Heart right ventricle (tissue), 16 donors: ENCODE data around the gene C15orf39. TPM values are rescaled to one million over a fixed set of nuclear protein-coding genes. Genes with fewer than 3 reads are reported as not detected.
A peak's percentile ranks its signal among the peaks of the same experiment; 100 is the strongest.

Experiments
- ATAC-seq, 8 donors: fragments of 200-7000 bp; cut with Tn5 transposase; one replicate each; pipeline ENCODE4 v1.9.1; 2020; ENCODE audit warnings: mild to moderate bottlenecking in 8 of 8, moderate library complexity in 8 of 8, moderate number of reproducible peaks in 1 of 8
- DNase-seq, 2 donors: peaks; one replicate each; pipeline ENCODE4 v3.0.0-alpha.2; 2020
- H3K27ac ChIP-seq, 10 donors: fragments of 200-600 bp; sonication (generic) in 2 of 10; one replicate each; pipeline versions ENCODE4 v1.5.0 to v1.8.0; 2020 to 2022; ENCODE audit warnings: mild to moderate bottlenecking in 3 of 10
- H3K27me3 ChIP-seq, 7 donors: fragments of 200-600 bp; one replicate each; pipeline ENCODE4 v1.8.0; 2021 to 2022; ENCODE audit warnings: mild to moderate bottlenecking in 2 of 7
- H3K36me3 ChIP-seq, 9 donors: fragments of 200-600 bp; sonication (generic) in 1 of 9; one replicate each; pipeline versions ENCODE4 v1.5.0 to v1.8.0; 2020 to 2022; ENCODE audit warnings: mild to moderate bottlenecking in 2 of 9
- H3K4me1 ChIP-seq, 9 donors: fragments of 200-600 bp; sonication (generic) in 1 of 9; one replicate each; pipeline versions ENCODE4 v1.5.0 to v1.8.0; 2020 to 2022; ENCODE audit warnings: mild to moderate bottlenecking in 4 of 9
- H3K4me3 ChIP-seq, 10 donors: fragments of 200-600 bp; sonication (generic) in 2 of 10; one replicate each; pipeline versions ENCODE4 v1.5.0 to v1.8.0; 2020 to 2022; ENCODE audit warnings: mild to moderate bottlenecking in 7 of 10, moderate library complexity in 2 of 10
- H3K9me3 ChIP-seq, 11 donors: fragments of 200-600 bp in 10 of 11; sonication (generic) in 2 of 11; one replicate each; pipeline versions ENCODE4 v1.5.0 to v1.8.0; 2013 to 2022; ENCODE audit warnings: mild to moderate bottlenecking in 2 of 11, control low read depth in 1 of 11, moderate library complexity in 1 of 11
- WGBS, 2 donors: extraction: QIAGEN DNeasy Blood & Tissue Kit; methylation state at CpG; one replicate each; pipeline ENCODE4 v1.1.7; 2013; ENCODE audit warnings: inconsistent platforms in 1 of 2; 5-methylcytosine and 5-hydroxymethylcytosine counted together
- intact Hi-C, 10 donors: fragments of 100-400 bp; cut with DNase I; formaldehyde crosslinking; loops; one replicate each; pipeline versions ENCODE4 v1.11.1 to v1.14.2; 2022
- polyA plus RNA-seq, 2 donors: library from polyadenylated mRNA; stranded (reverse); fragments of 200-250 nt; gene quantifications; one replicate each; pipeline ENCODE4 v1.2.3, GENCODE V29; 2013
- total RNA-seq, 10 donors: library from RNA; stranded (reverse); fragmentation: NEBNext Ultra II Directional in 3 of 10; extraction: Animal tissue kit (Norgen Biotek cat#: 25700) in 3 of 10; gene quantifications; one replicate each; pipeline versions ENCODE4 v1.2.1 to v1.2.4, GENCODE V29; 2021 to 2023
- TF ChIP-seq, protein P1 (sequence below), 9 donors: fragments of 200-600 bp; sonication (generic) in 2 of 9; IDR thresholded peaks; one replicate each; pipeline versions ENCODE4 v1.5.0 to v1.8.0; 2021 to 2022; ENCODE audit warnings: antibody characterized with exemption in 9 of 9, mild to moderate bottlenecking in 5 of 9, moderate library complexity in 1 of 9
- donor health status: Arrhythmogenic right ventricular cardiomyopathy.
- donor health status: ischemic (EF 13 %, LVEDD 7.1; RV severe dilation, severe dysfunction).
- donor health status: healthy with polysubstance abuse.
- donor health status: DM: no; HTN: yes; CAD: no.
- donor health status: DM: no; HTN: no; CAD: no.
- donor health status: ischemic (EF 25% LVEDD 6.9; RV normal size, moderate dysfunction).
- donor health status: ischemic (EF 25% LVEDD 5.7; RV mildly dilated, moderate dysfunction).
- donor health status: healthy.
- donor health status: DM: yes; HTN: yes; CAD: no.
- donor health status: Ischemic cardiomyopathy.
- donor health status: ischemic (EF 35%, LVEDD 5.7; RV mildly dilated, moderate dysfunction).
- donor health status: nonischemic (EF 11% LVEDD 7.7; RV severe dilation, severe dysfunction).
- donor health status: DM: yes; HTN: yes; CAD: no.
- donor health status: PGD.
- donor health status: ischemic (EF 29% LVEDD 5.4; RV normal size, mild dysfunction).
- donor health status: nonischemic (EF 23%, LVEDD 6.1; RV moderate dilation, normal function).

Gene C15orf39
- total and polyA plus RNA-seq, 12 donors = 6.9 to 23.7 (median 14.2) TPM

DNA sequence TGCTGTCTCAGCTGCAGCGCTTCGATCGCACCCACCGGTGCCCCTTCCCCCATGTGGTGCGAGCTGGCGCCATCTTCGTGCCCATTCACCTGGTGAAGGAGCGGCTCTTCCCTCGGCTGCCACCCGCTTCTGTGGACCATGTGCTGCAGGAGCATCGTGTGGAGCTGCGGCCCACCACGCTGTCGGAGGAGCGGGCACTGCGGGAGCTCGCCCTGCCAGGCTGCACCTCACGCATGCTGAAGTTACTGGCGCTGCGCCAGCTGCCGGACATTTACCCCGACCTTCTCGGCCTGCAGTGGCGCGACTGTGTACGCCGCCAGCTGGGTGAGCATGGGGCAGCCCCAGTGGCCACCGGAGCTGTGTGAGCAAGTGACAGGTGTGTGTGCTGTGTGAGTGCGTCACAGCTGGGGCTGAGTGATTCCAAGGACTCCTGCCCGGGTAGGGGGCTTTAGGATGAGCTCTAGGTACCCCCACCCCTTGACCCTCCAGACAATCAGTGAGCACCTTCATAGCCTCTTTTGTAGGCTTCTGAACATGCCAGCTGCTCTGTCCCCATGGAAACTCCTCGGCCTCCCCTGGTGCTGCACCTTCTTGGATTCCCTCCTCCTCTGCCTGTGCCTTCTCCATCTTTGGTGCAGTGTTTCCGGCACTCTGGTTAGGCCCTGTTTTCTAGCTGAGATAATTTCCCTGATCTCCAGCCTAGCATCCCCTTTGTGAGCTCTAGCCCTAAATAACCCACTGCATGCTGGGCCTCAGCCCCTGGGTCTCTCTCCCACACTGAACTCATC, 7.0 kb downstream of the C15orf39 start:
- H3K4me1 ChIP-seq = peaks cover 19 to 91% (median 77%) of the 10 kb centered on the region in 9 donors
- peak overlapping the region in 1 of 10 donors; percentile 2 for H3K27ac ChIP-seq
- DNase-seq (peak in 1 of 2 donors; percentile 55), ATAC-seq (no peak)
- peak overlapping the region in 2 of 10 donors; percentile 1 to 5 for H3K4me3 ChIP-seq
- WGBS, 2 donors = 77 to 84% methylated on average over 32 of the region's 32 CpGs
- no peaks in the 10 kb centered on the region for H3K27me3 ChIP-seq
- peaks cover 0 to 84% (median 67%) of the 10 kb centered on the region in 9 donors for H3K36me3 ChIP-seq
- no peaks in the 10 kb centered on the region for H3K9me3 ChIP-seq
- intact Hi-C loops = loop anchor here in 2 of 10 donors (5.0 to 10.0 kb wide), 2 partner anchors 251 to 424 kb away; partner anchors contain the start of genes RPP25 (in 2 of the 2) and CSK (in 1 of the 2)
- TF ChIP-seq, protein P1, sequence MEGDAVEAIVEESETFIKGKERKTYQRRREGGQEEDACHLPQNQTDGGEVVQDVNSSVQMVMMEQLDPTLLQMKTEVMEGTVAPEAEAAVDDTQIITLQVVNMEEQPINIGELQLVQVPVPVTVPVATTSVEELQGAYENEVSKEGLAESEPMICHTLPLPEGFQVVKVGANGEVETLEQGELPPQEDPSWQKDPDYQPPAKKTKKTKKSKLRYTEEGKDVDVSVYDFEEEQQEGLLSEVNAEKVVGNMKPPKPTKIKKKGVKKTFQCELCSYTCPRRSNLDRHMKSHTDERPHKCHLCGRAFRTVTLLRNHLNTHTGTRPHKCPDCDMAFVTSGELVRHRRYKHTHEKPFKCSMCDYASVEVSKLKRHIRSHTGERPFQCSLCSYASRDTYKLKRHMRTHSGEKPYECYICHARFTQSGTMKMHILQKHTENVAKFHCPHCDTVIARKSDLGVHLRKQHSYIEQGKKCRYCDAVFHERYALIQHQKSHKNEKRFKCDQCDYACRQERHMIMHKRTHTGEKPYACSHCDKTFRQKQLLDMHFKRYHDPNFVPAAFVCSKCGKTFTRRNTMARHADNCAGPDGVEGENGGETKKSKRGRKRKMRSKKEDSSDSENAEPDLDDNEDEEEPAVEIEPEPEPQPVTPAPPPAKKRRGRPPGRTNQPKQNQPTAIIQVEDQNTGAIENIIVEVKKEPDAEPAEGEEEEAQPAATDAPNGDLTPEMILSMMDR (IDR thresholded peaks at IDR 0.05) = no peak

DNA sequence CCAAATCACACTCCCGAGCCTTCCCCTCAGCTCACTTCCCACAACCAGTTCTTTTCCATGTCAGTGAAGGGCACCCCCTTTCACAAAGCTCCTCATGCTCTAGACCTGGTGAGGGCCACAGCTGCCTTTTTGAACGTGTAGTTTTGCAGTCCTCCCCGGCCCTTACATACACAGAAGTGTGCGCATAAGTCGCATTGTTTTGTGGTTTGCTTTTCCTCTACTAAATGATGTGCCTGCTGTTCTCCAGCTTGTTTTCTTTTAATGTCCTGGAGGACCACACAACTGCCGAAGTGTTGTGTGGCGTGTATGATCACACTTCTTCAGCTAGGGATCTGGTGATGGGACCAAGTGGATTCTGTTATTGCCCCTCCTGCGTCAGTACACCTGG, 7.6 kb downstream of the C15orf39 start:
- TF ChIP-seq, protein P1 (IDR thresholded peaks at IDR 0.05) = no peak
- peaks cover 14 to 87% (median 74%) of the 10 kb centered on the region in 9 donors for H3K4me1 ChIP-seq
- ATAC-seq (no peak), DNase-seq (no peak)
- peaks cover 0 to 88% (median 67%) of the 10 kb centered on the region in 9 donors for H3K36me3 ChIP-seq
- no peaks in the 10 kb centered on the region for H3K27me3 ChIP-seq
- H3K27ac ChIP-seq = peak overlapping the region in 1 of 10 donors; percentile 2
- intact Hi-C loops = loop anchor here in 2 of 10 donors (5.0 to 10.0 kb wide), 2 partner anchors 252 to 424 kb away; partner anchors contain the start of genes RPP25 (in 2 of the 2) and CSK (in 1 of the 2)
- WGBS, 2 donors = 78 to 90% methylated on average over 8 of the region's 8 CpGs
- H3K4me3 ChIP-seq = peak overlapping the region in 1 of 10 donors; percentile 1
- H3K9me3 ChIP-seq = no peaks in the 10 kb centered on the region

DNA sequence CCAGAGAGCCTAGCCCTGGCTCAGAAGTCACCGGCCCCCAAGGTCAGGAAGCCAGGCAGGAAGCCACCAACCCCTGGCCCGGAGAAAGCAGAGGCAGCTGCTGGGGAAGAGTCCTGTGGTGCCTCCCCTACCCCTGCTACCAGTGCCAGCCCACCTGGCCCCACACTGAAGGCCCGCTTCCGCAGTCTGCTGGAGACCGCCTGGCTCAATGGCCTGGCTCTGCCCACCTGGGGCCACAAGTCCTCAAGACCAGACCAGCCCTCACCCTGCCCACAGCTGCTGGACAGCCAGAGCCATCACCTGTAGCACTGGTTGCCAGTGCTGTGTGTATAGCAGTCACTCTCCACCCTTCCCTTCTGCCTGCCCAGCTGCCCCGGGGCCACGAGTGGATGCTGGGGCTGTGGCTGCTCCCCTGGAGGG, 9.1 kb downstream of the C15orf39 start:
- peaks cover 11 to 76% (median 59%) of the 10 kb centered on the region in 9 donors for H3K4me1 ChIP-seq
- DNase-seq (no peak), ATAC-seq (no peak)
- H3K27ac ChIP-seq = no peak overlapping the region
- peaks cover 0 to 88% (median 65%) of the 10 kb centered on the region in 9 donors for H3K36me3 ChIP-seq
- TF ChIP-seq, protein P1 (IDR thresholded peaks at IDR 0.05) = no peak
- H3K9me3 ChIP-seq = no peaks in the 10 kb centered on the region
- H3K27me3 ChIP-seq = no peaks in the 10 kb centered on the region
- 79 to 84% methylated on average over 7 of the region's 7 CpGs for WGBS, 2 donors
- intact Hi-C loops = loop anchor here in 2 of 10 donors (10.0 kb wide), 2 partner anchors 104 to 114 kb away; no protein-coding TSS in a partner anchor
- no peak overlapping the region for H3K4me3 ChIP-seq

DNA sequence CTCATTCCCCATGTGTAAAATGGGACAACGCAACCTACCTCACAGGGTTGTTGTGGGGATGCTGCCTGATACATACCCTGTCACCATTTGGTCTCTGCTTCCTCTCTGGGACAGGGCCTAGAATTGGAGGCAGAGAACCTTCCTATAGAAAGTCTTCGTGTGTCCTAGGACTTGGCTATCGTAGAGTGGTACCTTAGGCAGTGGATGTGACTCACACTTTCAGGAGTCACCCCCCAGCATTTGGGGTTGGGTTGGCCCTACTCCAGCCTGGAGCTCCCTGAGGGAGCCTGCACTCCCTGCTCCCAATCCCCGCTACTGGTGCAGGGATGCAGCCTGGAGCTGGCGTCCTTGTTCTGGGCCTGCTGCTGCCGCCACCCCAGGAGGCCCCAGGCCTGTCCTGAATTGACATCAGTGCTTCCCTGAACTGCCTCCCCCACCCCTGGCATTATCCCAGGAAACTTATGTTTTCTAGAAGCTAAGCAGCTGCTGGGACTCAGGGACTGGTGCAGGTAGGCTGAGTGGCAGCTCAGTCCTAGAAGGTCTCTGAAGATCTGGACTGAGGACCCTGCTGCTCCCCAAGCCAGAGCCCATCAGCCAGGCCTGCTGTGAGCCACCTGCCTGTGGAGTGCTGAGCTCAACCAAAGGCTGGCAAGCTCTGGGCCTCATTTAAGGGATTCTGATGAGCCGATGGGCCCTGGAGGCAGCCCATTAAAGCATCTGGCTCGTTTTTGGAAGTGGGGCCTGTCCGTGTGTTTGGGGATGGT, 9.9 kb downstream of the C15orf39 start:
- intact Hi-C loops = loop anchor here in 2 of 10 donors (10.0 kb wide), 2 partner anchors 103 to 113 kb away; no protein-coding TSS in a partner anchor
- Histone ChIP-seq H3K36me3 (peaks cover 0 to 80% (median 58%) of the 10 kb centered on the region in 9 donors), H3K4me1 (peaks cover 11 to 68% (median 57%) of the 10 kb centered on the region in 9 donors), H3K27me3 (no peaks in the 10 kb centered on the region), H3K9me3 (no peaks in the 10 kb centered on the region), H3K4me3 (no peak overlapping the region), H3K27ac (no peak overlapping the region)
- DNase-seq = no peak
- ATAC-seq = no peak
- TF ChIP-seq, protein P1 (IDR thresholded peaks at IDR 0.05) = no peak
- WGBS, 2 donors = 60 to 66% methylated on average over 9 of the region's 9 CpGs
